HG03103 (cell line): ENCODE measurements around the gene TP73.

ENCODE experiments used
- ATAC-seq: cut with Tn5 transposase; IDR thresholded peaks from one replicate; pipeline ENCODE4 v1.9.1; 2021; ENCODE audit warnings: low read depth; ENCODE audit not compliant: unreplicated experiment

Gene TP73

GRCh38 chr1:3756394-3756793 is 104.1 kb downstream of the TP73 start:
- ATAC-seq, result no peak

- ATAC-seq, result no peak
Observed at GRCh38 chr1:3759164-3759563, 106.8 kb downstream of the TP73 start.

- ATAC-seq, result no peak
Observed at GRCh38 chr1:3759796-3760195, 107.5 kb downstream of the TP73 start.

GRCh38 chr1:3761296-3762010 is 109.1 kb downstream of the TP73 start:
- ATAC-seq, result no peak

- ATAC-seq, result no peak
Observed at GRCh38 chr1:3762151-3762872, 110.0 kb downstream of the TP73 start.

GRCh38 chr1:3762873-3763228 is 110.5 kb downstream of the TP73 start:
- no peak for ATAC-seq

- ATAC-seq, result no peak
Observed at GRCh38 chr1:3763351-3764125, 111.2 kb downstream of the TP73 start.

GRCh38 chr1:3767328-3767925 is 115.1 kb downstream of the TP73 start:
- no peak for ATAC-seq

- no peak for ATAC-seq
Observed at GRCh38 chr1:3768811-3769390, 116.6 kb downstream of the TP73 start.

GRCh38 chr1:3770047-3770765 is 117.9 kb downstream of the TP73 start:
- ATAC-seq, result no peak

- no peak for ATAC-seq
Observed at GRCh38 chr1:3771108-3772026, 119.1 kb downstream of the TP73 start.

- ATAC-seq, result peak; percentile 57
Observed at GRCh38 chr1:3772027-3772714, 119.9 kb downstream of the TP73 start.

- ATAC-seq, result peak; percentile 14
Observed at GRCh38 chr1:3772715-3773571, 120.6 kb downstream of the TP73 start, which contains the start of gene SMIM1. Gene SMIM1, plus strand, starts transcription at chr1:3772749. Its CDS starts 2,625 bp downstream, at chr1:3775374.

GRCh38 chr1:3773572-3774275 is 121.4 kb downstream of the TP73 start:
- ATAC-seq, result no peak

- ATAC-seq, result no peak
Observed at GRCh38 chr1:3774276-3774945, 122.1 kb downstream of the TP73 start.

GRCh38 chr1:3774946-3775489 is 122.7 kb downstream of the TP73 start:
- no peak for ATAC-seq
